ENCODE data around the gene ZMAT5.

The ZMAT5 gene

DNA sequence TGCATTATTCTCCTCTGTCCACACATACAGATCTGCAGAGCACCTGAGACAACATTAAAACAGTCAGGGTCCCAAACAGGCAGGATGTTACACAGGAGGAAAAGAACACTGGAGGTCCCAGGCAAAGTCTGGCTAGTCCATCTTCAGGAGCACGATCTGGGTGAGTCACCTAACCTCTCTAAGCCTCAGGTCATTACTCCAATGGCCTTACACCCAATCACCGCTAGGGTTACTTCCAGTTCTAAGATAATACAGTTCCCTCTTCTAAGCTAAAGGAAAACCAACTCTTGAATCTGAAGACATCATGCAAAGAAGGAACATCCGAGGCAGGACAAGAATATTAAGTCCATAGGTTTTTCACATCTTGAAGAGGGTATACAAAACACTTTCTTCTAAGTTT, 46.8 kb upstream of the ZMAT5 start:
- Histone ChIP-seq H3K4me3 (ENCODE audit: low read depth, low read length) (no peak overlapping the region), H3K4me1 (ENCODE audit: control insufficient read depth, insufficient read depth, low read length) (no peaks in the 10 kb centered on the region), H3K27ac (ENCODE audit: extremely low read depth, low read depth, low read length) (no peak overlapping the region), H3K36me3 (ENCODE audit: control insufficient read depth in 2 of 2, insufficient read depth in 1 of 2, low read length in 2 of 2) (peaks cover 37 to 92% of the 10 kb centered on the region in 2 experiments; a peak in 2 of 3 replicates), H3K9me3 (ENCODE audit: control insufficient read depth, insufficient read depth, low read depth, low read length) (no peaks in the 10 kb centered on the region)
- TF ChIP-seq ZBTB21 (tag by site-specific recombination; IDR thresholded peaks at IDR 0.05) (no peak), PBX3 (CRISPR knock-in tag; IDR thresholded peaks at IDR 0.05) (no peak), ZNF335 (tag by site-specific recombination; conservative IDR thresholded peaks at IDR 0.05) (no peak), ZNF514 (tag by site-specific recombination; IDR thresholded peaks at IDR 0.05) (no peak), ZFP69B (tag by site-specific recombination; IDR thresholded peaks at IDR 0.05) (no peak), GLI2 (tag by site-specific recombination; IDR thresholded peaks at IDR 0.05; ENCODE audit: borderline replicate concordance, low read depth) (no peak), BCL11A (tag by site-specific recombination; IDR thresholded peaks at IDR 0.05; ENCODE audit: low read depth) (no peak), ZNF571 (tag by site-specific recombination; IDR thresholded peaks at IDR 0.05) (no peak), KLF1 (tag by site-specific recombination; IDR thresholded peaks at IDR 0.05) (no peak), ZNF366 (tag by site-specific recombination; conservative IDR thresholded peaks at IDR 0.05) (no peak)
- TF ChIP-seq, protein P1, sequence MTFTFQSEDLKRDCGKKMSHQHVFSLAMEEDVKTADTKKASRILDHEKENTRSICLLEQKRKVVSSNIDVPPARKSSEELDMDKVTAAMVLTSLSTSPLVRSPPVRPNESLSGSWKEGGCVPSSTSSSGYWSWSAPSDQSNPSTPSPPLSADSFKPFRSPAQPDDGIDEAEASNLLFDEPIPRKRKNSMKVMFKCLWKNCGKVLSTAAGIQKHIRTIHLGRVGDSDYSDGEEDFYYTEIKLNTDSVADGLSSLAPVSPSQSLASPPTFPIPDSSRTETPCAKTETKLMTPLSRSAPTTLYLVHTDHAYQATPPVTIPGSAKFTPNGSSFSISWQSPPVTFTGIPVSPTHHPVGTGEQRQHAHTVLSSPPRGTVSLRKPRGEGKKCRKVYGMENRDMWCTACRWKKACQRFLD (tag by site-specific recombination; IDR thresholded peaks at IDR 0.05): no peak
- TF ChIP-seq, protein P2, sequence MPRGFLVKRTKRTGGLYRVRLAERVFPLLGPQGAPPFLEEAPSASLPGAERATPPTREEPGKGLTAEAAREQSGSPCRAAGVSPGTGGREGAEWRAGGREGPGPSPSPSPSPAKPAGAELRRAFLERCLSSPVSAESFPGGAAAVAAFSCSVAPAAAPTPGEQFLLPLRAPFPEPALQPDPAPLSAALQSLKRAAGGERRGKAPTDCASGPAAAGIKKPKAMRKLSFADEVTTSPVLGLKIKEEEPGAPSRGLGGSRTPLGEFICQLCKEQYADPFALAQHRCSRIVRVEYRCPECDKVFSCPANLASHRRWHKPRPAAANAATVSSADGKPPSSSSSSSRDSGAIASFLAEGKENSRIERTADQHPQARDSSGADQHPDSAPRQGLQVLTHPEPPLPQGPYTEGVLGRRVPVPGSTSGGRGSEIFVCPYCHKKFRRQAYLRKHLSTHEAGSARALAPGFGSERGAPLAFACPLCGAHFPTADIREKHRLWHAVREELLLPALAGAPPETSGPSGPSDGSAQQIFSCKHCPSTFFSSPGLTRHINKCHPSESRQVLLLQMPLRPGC (tag by site-specific recombination; IDR thresholded peaks at IDR 0.05): no peak
- TF ChIP-seq, protein P3, sequence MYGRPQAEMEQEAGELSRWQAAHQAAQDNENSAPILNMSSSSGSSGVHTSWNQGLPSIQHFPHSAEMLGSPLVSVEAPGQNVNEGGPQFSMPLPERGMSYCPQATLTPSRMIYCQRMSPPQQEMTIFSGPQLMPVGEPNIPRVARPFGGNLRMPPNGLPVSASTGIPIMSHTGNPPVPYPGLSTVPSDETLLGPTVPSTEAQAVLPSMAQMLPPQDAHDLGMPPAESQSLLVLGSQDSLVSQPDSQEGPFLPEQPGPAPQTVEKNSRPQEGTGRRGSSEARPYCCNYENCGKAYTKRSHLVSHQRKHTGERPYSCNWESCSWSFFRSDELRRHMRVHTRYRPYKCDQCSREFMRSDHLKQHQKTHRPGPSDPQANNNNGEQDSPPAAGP (tag by site-specific recombination; IDR thresholded peaks at IDR 0.05): no peak
- TF ChIP-seq, protein P4, sequence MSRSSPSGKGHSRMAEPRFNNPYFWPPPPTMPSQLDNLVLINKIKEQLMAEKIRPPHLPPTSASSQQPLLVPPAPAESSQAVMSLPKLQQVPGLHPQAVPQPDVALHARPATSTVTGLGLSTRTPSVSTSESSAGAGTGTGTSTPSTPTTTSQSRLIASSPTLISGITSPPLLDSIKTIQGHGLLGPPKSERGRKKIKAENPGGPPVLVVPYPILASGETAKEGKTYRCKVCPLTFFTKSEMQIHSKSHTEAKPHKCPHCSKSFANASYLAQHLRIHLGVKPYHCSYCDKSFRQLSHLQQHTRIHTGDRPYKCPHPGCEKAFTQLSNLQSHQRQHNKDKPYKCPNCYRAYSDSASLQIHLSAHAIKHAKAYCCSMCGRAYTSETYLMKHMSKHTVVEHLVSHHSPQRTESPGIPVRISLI (tag by site-specific recombination; IDR thresholded peaks at IDR 0.05): no peak
- TF ChIP-seq, protein P5, sequence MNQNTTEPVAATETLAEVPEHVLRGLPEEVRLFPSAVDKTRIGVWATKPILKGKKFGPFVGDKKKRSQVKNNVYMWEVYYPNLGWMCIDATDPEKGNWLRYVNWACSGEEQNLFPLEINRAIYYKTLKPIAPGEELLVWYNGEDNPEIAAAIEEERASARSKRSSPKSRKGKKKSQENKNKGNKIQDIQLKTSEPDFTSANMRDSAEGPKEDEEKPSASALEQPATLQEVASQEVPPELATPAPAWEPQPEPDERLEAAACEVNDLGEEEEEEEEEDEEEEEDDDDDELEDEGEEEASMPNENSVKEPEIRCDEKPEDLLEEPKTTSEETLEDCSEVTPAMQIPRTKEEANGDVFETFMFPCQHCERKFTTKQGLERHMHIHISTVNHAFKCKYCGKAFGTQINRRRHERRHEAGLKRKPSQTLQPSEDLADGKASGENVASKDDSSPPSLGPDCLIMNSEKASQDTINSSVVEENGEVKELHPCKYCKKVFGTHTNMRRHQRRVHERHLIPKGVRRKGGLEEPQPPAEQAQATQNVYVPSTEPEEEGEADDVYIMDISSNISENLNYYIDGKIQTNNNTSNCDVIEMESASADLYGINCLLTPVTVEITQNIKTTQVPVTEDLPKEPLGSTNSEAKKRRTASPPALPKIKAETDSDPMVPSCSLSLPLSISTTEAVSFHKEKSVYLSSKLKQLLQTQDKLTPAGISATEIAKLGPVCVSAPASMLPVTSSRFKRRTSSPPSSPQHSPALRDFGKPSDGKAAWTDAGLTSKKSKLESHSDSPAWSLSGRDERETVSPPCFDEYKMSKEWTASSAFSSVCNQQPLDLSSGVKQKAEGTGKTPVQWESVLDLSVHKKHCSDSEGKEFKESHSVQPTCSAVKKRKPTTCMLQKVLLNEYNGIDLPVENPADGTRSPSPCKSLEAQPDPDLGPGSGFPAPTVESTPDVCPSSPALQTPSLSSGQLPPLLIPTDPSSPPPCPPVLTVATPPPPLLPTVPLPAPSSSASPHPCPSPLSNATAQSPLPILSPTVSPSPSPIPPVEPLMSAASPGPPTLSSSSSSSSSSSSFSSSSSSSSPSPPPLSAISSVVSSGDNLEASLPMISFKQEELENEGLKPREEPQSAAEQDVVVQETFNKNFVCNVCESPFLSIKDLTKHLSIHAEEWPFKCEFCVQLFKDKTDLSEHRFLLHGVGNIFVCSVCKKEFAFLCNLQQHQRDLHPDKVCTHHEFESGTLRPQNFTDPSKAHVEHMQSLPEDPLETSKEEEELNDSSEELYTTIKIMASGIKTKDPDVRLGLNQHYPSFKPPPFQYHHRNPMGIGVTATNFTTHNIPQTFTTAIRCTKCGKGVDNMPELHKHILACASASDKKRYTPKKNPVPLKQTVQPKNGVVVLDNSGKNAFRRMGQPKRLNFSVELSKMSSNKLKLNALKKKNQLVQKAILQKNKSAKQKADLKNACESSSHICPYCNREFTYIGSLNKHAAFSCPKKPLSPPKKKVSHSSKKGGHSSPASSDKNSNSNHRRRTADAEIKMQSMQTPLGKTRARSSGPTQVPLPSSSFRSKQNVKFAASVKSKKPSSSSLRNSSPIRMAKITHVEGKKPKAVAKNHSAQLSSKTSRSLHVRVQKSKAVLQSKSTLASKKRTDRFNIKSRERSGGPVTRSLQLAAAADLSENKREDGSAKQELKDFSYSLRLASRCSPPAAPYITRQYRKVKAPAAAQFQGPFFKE (tag by site-specific recombination; IDR thresholded peaks at IDR 0.05; ENCODE audit: borderline replicate concordance): no peak
- TF ChIP-seq, protein P6, sequence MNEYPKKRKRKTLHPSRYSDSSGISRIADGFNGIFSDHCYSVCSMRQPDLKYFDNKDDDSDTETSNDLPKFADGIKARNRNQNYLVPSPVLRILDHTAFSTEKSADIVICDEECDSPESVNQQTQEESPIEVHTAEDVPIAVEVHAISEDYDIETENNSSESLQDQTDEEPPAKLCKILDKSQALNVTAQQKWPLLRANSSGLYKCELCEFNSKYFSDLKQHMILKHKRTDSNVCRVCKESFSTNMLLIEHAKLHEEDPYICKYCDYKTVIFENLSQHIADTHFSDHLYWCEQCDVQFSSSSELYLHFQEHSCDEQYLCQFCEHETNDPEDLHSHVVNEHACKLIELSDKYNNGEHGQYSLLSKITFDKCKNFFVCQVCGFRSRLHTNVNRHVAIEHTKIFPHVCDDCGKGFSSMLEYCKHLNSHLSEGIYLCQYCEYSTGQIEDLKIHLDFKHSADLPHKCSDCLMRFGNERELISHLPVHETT (tag by site-specific recombination; IDR thresholded peaks at IDR 0.05): no peak
- TF ChIP-seq, protein P7, sequence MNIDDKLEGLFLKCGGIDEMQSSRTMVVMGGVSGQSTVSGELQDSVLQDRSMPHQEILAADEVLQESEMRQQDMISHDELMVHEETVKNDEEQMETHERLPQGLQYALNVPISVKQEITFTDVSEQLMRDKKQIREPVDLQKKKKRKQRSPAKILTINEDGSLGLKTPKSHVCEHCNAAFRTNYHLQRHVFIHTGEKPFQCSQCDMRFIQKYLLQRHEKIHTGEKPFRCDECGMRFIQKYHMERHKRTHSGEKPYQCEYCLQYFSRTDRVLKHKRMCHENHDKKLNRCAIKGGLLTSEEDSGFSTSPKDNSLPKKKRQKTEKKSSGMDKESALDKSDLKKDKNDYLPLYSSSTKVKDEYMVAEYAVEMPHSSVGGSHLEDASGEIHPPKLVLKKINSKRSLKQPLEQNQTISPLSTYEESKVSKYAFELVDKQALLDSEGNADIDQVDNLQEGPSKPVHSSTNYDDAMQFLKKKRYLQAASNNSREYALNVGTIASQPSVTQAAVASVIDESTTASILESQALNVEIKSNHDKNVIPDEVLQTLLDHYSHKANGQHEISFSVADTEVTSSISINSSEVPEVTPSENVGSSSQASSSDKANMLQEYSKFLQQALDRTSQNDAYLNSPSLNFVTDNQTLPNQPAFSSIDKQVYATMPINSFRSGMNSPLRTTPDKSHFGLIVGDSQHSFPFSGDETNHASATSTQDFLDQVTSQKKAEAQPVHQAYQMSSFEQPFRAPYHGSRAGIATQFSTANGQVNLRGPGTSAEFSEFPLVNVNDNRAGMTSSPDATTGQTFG (tag by site-specific recombination; IDR thresholded peaks at IDR 0.05; ENCODE audit: borderline replicate concordance): no peak
- ChIA-PET CTCF (interaction anchor here (0.6 to 4.4 kb wide), 3 partner anchors 32 to 275 kb away, joined by 4 to 19 read pairs (median 5); no protein-coding TSS in a partner anchor), POLR2A (interaction anchor here (0.6 kb wide), 1 partner anchor 813 kb away, joined by 9 read pairs; no protein-coding TSS in a partner anchor)

Measured in HEK293 (cell line).